Activated gamma-delta T cell treated with Interleukin-2 at 50 U/mL for 16 hours (primary cell): ENCODE results near the gene CDH18.

Experiments
- DNase-seq: peaks from one replicate; pipeline ENCODE4 v3.0.0-alpha.2; 2020

Gene CDH18

GRCh38 chr5:19987612-19988361, at the start of gene CDH18:
Gene CDH18 (minus strand): TSS chr5:19988200. CDS start chr5:19838986, 149,214 bp downstream.
- DNase-seq = no peak

- no peak for DNase-seq
Observed at GRCh38 chr5:20034717-20035116, 46.7 kb upstream of the CDH18 start.

GRCh38 chr5:20033881-20034280, 45.9 kb upstream of the CDH18 start:
- no peak for DNase-seq

GRCh38 chr5:20032896-20033295, 44.9 kb upstream of the CDH18 start:
- no peak for DNase-seq

- DNase-seq = no peak
Observed at GRCh38 chr5:20030125-20030524, 42.1 kb upstream of the CDH18 start.

- DNase-seq = no peak
Observed at GRCh38 chr5:20029266-20029665, 41.3 kb upstream of the CDH18 start.

GRCh38 chr5:20028506-20028905, 40.5 kb upstream of the CDH18 start:
- no peak for DNase-seq

- no peak for DNase-seq
Observed at GRCh38 chr5:20023686-20024180, 35.7 kb upstream of the CDH18 start.

GRCh38 chr5:20020247-20020646, 32.2 kb upstream of the CDH18 start:
- DNase-seq = no peak

- no peak for DNase-seq
Observed at GRCh38 chr5:20017021-20017420, 29.0 kb upstream of the CDH18 start.

- DNase-seq = no peak
Observed at GRCh38 chr5:20000416-20000815, 12.4 kb upstream of the CDH18 start.

GRCh38 chr5:19988457-19988856, 457 bp upstream of the CDH18 start:
- DNase-seq = no peak

- no peak for DNase-seq
Observed at GRCh38 chr5:19986806-19987205, 1.2 kb downstream of the CDH18 start.

- no peak for DNase-seq
Observed at GRCh38 chr5:19986031-19986619, 1.9 kb downstream of the CDH18 start.

GRCh38 chr5:19978476-19978875, 9.5 kb downstream of the CDH18 start:
- DNase-seq = no peak

- no peak for DNase-seq
Observed at GRCh38 chr5:19977099-19977498, 10.9 kb downstream of the CDH18 start.

- no peak for DNase-seq
Observed at GRCh38 chr5:19975795-19976194, 12.2 kb downstream of the CDH18 start.

GRCh38 chr5:19960451-19960850, 27.5 kb downstream of the CDH18 start:
- no peak for DNase-seq

GRCh38 chr5:19959830-19960384, 28.1 kb downstream of the CDH18 start:
- no peak for DNase-seq

- DNase-seq = no peak
Observed at GRCh38 chr5:19950897-19951296, 37.1 kb downstream of the CDH18 start.

GRCh38 chr5:19940192-19940591, 47.8 kb downstream of the CDH18 start:
- DNase-seq = no peak

- no peak for DNase-seq
Observed at GRCh38 chr5:19930451-19930850, 57.5 kb downstream of the CDH18 start.

- no peak for DNase-seq
Observed at GRCh38 chr5:19928562-19929421, 59.2 kb downstream of the CDH18 start.
